HG03378 (cell line): ENCODE measurements around the gene SIK2.
"Not testable (repeated sequence)": the region's sequence is repeated elsewhere in the genome, so short reads cannot be mapped to it uniquely, and the experiment has no call there.

Source experiments
- ATAC-seq: cut with Tn5 transposase; IDR thresholded peaks from one replicate; pipeline ENCODE4 v1.9.1; 2021; ENCODE audit warnings: mild to moderate bottlenecking, moderate library complexity; ENCODE audit not compliant: unreplicated experiment

The SIK2 gene

GRCh38 chr11:111748035-111748804 is 146.0 kb downstream of the SIK2 start:
- ATAC-seq: no peak

GRCh38 chr11:111749646-111750045 is 147.4 kb downstream of the SIK2 start:
- ATAC-seq: no peak

GRCh38 chr11:111756097-111756496 is 153.8 kb downstream of the SIK2 start:
- ATAC-seq: no peak

- no peak for ATAC-seq
Measured at GRCh38 chr11:111759376-111759775, 157.1 kb downstream of the SIK2 start.

GRCh38 chr11:111759778-111760407 is 157.6 kb downstream of the SIK2 start:
- ATAC-seq: no peak

GRCh38 chr11:111761036-111761435 is 158.8 kb downstream of the SIK2 start:
- no peak for ATAC-seq

- no peak for ATAC-seq
Measured at GRCh38 chr11:111762526-111762925, 160.3 kb downstream of the SIK2 start.

- ATAC-seq: no peak
Measured at GRCh38 chr11:111762981-111763643, 160.9 kb downstream of the SIK2 start.

GRCh38 chr11:111764621-111765020 is 162.4 kb downstream of the SIK2 start:
- no peak for ATAC-seq

- ATAC-seq: peak; percentile 4
Measured at GRCh38 chr11:111765320-111765983, 163.2 kb downstream of the SIK2 start.

- peak; percentile 60 for ATAC-seq
Measured at GRCh38 chr11:111765984-111766833, 164.0 kb downstream of the SIK2 start, which contains the start of gene PPP2R1B. Gene PPP2R1B, minus strand, starts transcription at chr11:111766389. Its CDS starts 28 bp downstream, at chr11:111766361.

GRCh38 chr11:111766834-111767142 is 164.5 kb downstream of the SIK2 start:
- ATAC-seq: no peak

- ATAC-seq: no peak
Measured at GRCh38 chr11:111770581-111771134, 168.4 kb downstream of the SIK2 start.

GRCh38 chr11:111771205-111771604 is 169.0 kb downstream of the SIK2 start:
- not testable (repeated sequence) for ATAC-seq

GRCh38 chr11:111772535-111772934 is 170.3 kb downstream of the SIK2 start:
- ATAC-seq: no peak

- ATAC-seq: no peak
Measured at GRCh38 chr11:111774955-111775710, 172.9 kb downstream of the SIK2 start.

- ATAC-seq: peak; percentile 95
Measured at GRCh38 chr11:111776398-111777093, 174.3 kb downstream of the SIK2 start.

- peak; percentile 58 for ATAC-seq
Measured at GRCh38 chr11:111777094-111778046, 175.1 kb downstream of the SIK2 start.
